ENCODE results near the gene DESI2.
"Not testable (repeated sequence)": the region's sequence is repeated elsewhere in the genome, so short reads cannot be mapped to it uniquely, and the experiment has no call there.

The DESI2 gene

DNA sequence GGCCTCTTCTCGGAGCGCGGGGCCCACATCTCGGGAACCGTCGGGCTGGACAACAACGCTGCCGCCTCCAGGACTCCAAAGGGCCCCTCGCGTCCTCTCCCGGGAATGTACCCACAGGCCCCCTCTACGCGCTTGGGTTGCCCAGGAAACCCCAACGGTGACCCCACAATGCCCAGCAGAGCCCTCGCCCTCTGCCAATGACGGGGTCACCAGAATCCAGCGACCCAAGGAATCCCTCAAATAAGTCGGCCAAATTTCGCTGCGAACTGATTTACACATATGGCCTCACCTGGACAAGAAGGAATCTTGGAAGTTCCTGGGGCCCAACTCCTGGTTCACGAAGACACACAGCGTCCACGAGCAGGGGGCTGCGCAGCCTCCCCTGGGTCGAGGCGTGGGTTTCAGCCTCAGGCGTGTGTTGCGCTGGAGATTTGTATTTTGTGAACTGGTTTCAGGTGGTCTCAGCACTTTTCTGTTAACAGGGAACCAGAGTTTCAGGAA lies 78.1 kb downstream of the DESI2 start:
- H3K4me3 ChIP-seq, result no peak overlapping the region

DNA sequence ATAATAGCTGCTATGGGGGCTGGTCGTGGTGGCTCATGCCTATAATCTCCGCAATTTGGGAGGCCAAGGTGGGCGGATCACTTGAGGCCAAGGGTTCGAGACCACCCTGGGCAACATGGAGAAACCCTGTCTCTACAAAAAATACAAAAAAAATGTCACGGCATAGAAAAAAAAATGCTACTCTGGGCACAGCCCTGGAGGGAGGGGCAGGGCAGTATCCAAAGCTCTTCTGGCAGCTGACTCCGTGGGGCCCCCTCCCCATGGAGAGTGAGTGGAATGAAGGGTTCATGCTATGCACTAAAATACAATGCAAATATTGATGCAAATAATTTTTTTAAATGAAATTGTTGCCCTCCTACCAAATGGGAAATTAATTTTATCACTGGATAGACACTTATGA lies 78.7 kb downstream of the DESI2 start:
- no peak overlapping the region for H3K4me3 ChIP-seq
- TF ChIP-seq POLR2AphosphoS5 (IDR thresholded peaks at IDR 0.05; ENCODE audit: borderline replicate concordance, low read depth, low read length) (no peak), EZH2 (IDR thresholded peaks at IDR 0.05) (no peak), FOXP2 (optimal IDR thresholded peaks at IDR 0.05; ENCODE audit: control extremely low read depth, extremely low read length, insufficient read depth) (no peak)
- H3K9ac ChIP-seq (ENCODE audit: insufficient read length), result no peak overlapping the region
- no peaks in the 10 kb centered on the region for H3K9me3 ChIP-seq (ENCODE audit: low read depth, low read length)
- H3K36me3 ChIP-seq (ENCODE audit: insufficient read depth, low read length), result no peaks in the 10 kb centered on the region
- H3K27ac ChIP-seq, result no peak overlapping the region
- DNase-seq (ENCODE audit: low read depth, low spot score), result no peak

More for the DNA sequence above, 78.1 kb downstream of the DESI2 start:
- Histone ChIP-seq H3K9me3 (ENCODE audit: low read depth, low read length) (no peaks in the 10 kb centered on the region), H3K36me3 (ENCODE audit: insufficient read depth, low read length) (no peaks in the 10 kb centered on the region), H3K9ac (ENCODE audit: insufficient read length) (no peak overlapping the region), H3K27ac (no peak overlapping the region)
- TF ChIP-seq EZH2 (IDR thresholded peaks at IDR 0.05) (no peak), POLR2AphosphoS5 (IDR thresholded peaks at IDR 0.05; ENCODE audit: borderline replicate concordance, low read depth, low read length) (no peak), FOXP2 (optimal IDR thresholded peaks at IDR 0.05; ENCODE audit: control extremely low read depth, extremely low read length, insufficient read depth) (no peak)
- DNase-seq (ENCODE audit: low read depth, low spot score), result no peak

- Histone ChIP-seq H3K9me3 (ENCODE audit: low read depth, low read length) (no peaks in the 10 kb centered on the region), H3K9ac (ENCODE audit: insufficient read length) (no peak overlapping the region), H3K4me3 (no peak overlapping the region), H3K27ac (no peak overlapping the region), H3K36me3 (ENCODE audit: insufficient read depth, low read length) (no peaks in the 10 kb centered on the region)
- TF ChIP-seq FOXP2 (optimal IDR thresholded peaks at IDR 0.05; ENCODE audit: control extremely low read depth, extremely low read length, insufficient read depth) (no peak), POLR2AphosphoS5 (IDR thresholded peaks at IDR 0.05; ENCODE audit: borderline replicate concordance, low read depth, low read length) (no peak), EZH2 (IDR thresholded peaks at IDR 0.05) (no peak)
- no peak for DNase-seq (ENCODE audit: low read depth, low spot score)
These were observed 80.0 kb downstream of the DESI2 start for GRCh38 chr1:244732851-244733450.

DNA sequence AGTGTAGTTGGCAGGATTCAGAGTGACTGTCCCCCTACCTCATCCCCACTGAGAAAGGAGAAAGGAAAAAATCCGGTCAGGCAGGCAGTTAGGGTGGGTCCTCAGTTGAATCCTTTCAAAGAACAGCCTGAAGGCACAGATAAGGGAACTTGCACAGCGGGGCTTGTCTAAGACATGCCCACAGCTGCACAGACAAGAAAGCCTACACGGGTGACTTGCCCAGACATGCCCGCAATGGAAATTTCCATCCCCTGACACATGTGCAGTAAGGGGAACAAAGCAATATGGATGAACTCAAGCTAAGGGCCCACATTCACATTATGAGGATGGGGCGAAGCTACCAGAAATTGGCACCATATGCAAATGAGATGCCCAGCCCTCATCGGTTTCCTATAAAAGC lies 82.5 kb downstream of the DESI2 start:
- H3K9ac ChIP-seq (ENCODE audit: insufficient read length), result no peak overlapping the region
- no peak for TF ChIP-seq FOXP2 (optimal IDR thresholded peaks at IDR 0.05; ENCODE audit: control extremely low read depth, extremely low read length, insufficient read depth)
- TF ChIP-seq POLR2AphosphoS5 (IDR thresholded peaks at IDR 0.05; ENCODE audit: borderline replicate concordance, low read depth, low read length), result no peak
- DNase-seq (ENCODE audit: low read depth, low spot score), result no peak
- no peaks in the 10 kb centered on the region for H3K9me3 ChIP-seq (ENCODE audit: low read depth, low read length)
- no peak overlapping the region for H3K4me3 ChIP-seq
- no peaks in the 10 kb centered on the region for H3K36me3 ChIP-seq (ENCODE audit: insufficient read depth, low read length)
- H3K27ac ChIP-seq, result no peak overlapping the region

GRCh38 chr1:244735876-244736561 lies 83.1 kb downstream of the DESI2 start:
- no peaks in the 10 kb centered on the region for H3K9me3 ChIP-seq (ENCODE audit: low read depth, low read length)
- H3K9ac ChIP-seq (ENCODE audit: insufficient read length), result no peak overlapping the region
- no peak overlapping the region for H3K4me3 ChIP-seq
- TF ChIP-seq FOXP2 (optimal IDR thresholded peaks at IDR 0.05; ENCODE audit: control extremely low read depth, extremely low read length, insufficient read depth) (no peak), POLR2AphosphoS5 (IDR thresholded peaks at IDR 0.05; ENCODE audit: borderline replicate concordance, low read depth, low read length) (no peak), EZH2 (IDR thresholded peaks at IDR 0.05) (no peak)
- H3K27ac ChIP-seq, result no peak overlapping the region
- no peak for DNase-seq (ENCODE audit: low read depth, low spot score)
- H3K36me3 ChIP-seq (ENCODE audit: insufficient read depth, low read length), result no peaks in the 10 kb centered on the region

DNA sequence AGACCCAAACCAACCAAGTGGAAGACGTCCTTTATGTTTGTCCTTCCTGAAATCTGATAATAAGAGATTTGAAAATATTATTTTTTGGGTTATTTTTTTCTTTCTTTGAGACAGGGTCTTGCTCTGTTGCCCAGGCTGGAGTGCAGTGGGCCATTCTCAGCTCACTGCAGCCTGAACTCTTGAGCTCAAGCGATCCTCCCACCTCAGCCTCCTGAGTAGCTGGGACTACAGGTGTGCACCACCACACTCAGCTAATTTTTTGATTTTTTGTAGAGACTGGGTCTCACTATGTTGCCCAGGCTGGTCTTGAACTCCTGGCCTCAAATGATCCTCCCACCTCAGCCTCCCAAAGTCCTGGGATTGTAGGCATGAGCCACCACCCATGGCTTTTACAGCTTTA lies 86.2 kb downstream of the DESI2 start:
- H3K27ac ChIP-seq; H3K9ac ChIP-seq (ENCODE audit: insufficient read length); H3K9me3 ChIP-seq (ENCODE audit: low read depth, low read length); H3K36me3 ChIP-seq (ENCODE audit: insufficient read depth, low read length); DNase-seq (ENCODE audit: low read depth, low spot score); H3K4me3 ChIP-seq: not testable (repeated sequence)

- H3K9me3 ChIP-seq (ENCODE audit: low read depth, low read length); H3K27ac ChIP-seq; H3K9ac ChIP-seq (ENCODE audit: insufficient read length); DNase-seq (ENCODE audit: low read depth, low spot score); H3K36me3 ChIP-seq (ENCODE audit: insufficient read depth, low read length); H3K4me3 ChIP-seq: not testable (repeated sequence)
These were observed 87.2 kb downstream of the DESI2 start for GRCh38 chr1:244740027-244740617.

DNA sequence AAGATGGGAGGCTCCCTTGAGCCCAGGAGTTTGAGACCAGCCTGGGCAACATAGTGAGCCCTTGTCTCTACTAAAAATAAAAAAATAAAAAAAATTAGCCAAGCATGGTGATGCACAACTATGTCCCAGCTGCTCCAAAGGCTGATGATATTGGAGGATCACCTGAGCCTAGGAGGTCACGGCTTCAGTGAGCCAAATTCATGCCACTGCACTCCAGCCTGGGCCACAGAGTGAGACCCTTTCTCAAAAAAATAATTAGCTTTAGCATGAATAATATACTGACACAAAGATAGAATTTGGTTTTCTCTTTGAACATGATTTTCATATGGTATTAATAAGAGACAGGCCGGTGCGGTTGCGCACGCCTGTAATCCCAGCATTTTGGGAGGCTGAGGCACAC lies 88.8 kb downstream of the DESI2 start:
- TF ChIP-seq FOXP2 (optimal IDR thresholded peaks at IDR 0.05; ENCODE audit: control extremely low read depth, extremely low read length, insufficient read depth) (no peak), POLR2AphosphoS5 (IDR thresholded peaks at IDR 0.05; ENCODE audit: borderline replicate concordance, low read depth, low read length) (no peak), EZH2 (IDR thresholded peaks at IDR 0.05) (no peak)
- no peak overlapping the region for H3K9ac ChIP-seq (ENCODE audit: insufficient read length)
- no peaks in the 10 kb centered on the region for H3K9me3 ChIP-seq (ENCODE audit: low read depth, low read length)
- no peak overlapping the region for H3K27ac ChIP-seq
- DNase-seq (ENCODE audit: low read depth, low spot score), result no peak
- H3K36me3 ChIP-seq (ENCODE audit: insufficient read depth, low read length), result no peaks in the 10 kb centered on the region
- H3K4me3 ChIP-seq, result no peak overlapping the region
